Measurements from ENCODE around the gene OIP5.

The OIP5 gene

GRCh38 chr15:41341519-41341918 is 9.1 kb upstream of the OIP5 start:
- TF ChIP-seq CTCF (conservative IDR thresholded peaks at IDR 0.05; ENCODE audit: low read depth, low read length) = no peak
- H3K4me3 ChIP-seq (ENCODE audit: low read length) = no peak overlapping the region
- no peak for DNase-seq (ENCODE audit: low read depth)

- no peak for DNase-seq (ENCODE audit: low read depth)
- TF ChIP-seq CTCF (conservative IDR thresholded peaks at IDR 0.05; ENCODE audit: low read depth, low read length) = no peak
- H3K4me3 ChIP-seq (ENCODE audit: low read length) = no peak overlapping the region
Observed at GRCh38 chr15:41340189-41340695, 7.9 kb upstream of the OIP5 start.

GRCh38 chr15:41337631-41338522 is 5.5 kb upstream of the OIP5 start:
- TF ChIP-seq CTCF (conservative IDR thresholded peaks at IDR 0.05; ENCODE audit: low read depth, low read length) = no peak
- no peak for DNase-seq (ENCODE audit: low read depth)
- H3K4me3 ChIP-seq (ENCODE audit: low read length) = no peak overlapping the region

- DNase-seq (ENCODE audit: low read depth) = no peak
Observed at GRCh38 chr15:41337047-41337446, 4.7 kb upstream of the OIP5 start.

GRCh38 chr15:41336549-41336948 is 4.2 kb upstream of the OIP5 start:
- no peak for TF ChIP-seq CTCF (conservative IDR thresholded peaks at IDR 0.05; ENCODE audit: low read depth, low read length)
- no peak overlapping the region for H3K4me3 ChIP-seq (ENCODE audit: low read length)
- no peak for DNase-seq (ENCODE audit: low read depth)

More at GRCh38 chr15:41337047-41337446, 4.7 kb upstream of the OIP5 start:
- no peak overlapping the region for H3K4me3 ChIP-seq (ENCODE audit: low read length)
- no peak for TF ChIP-seq CTCF (conservative IDR thresholded peaks at IDR 0.05; ENCODE audit: low read depth, low read length)

GRCh38 chr15:41334293-41335120 is 2.1 kb upstream of the OIP5 start:
- TF ChIP-seq CTCF (conservative IDR thresholded peaks at IDR 0.05; ENCODE audit: low read depth, low read length) = no peak
- DNase-seq (ENCODE audit: low read depth) = no peak
- H3K4me3 ChIP-seq (ENCODE audit: low read length) = peak overlapping the region; percentile 32
